SJCRH30 (cell line): ENCODE measurements around the gene TRAPPC2L. TPM values are rescaled to one million over a fixed set of nuclear protein-coding genes. Genes with fewer than 3 reads are reported as not detected.
A peak's percentile ranks its signal among the peaks of the same experiment; 100 is the strongest.
"Not testable (repeated sequence)": the region's sequence is repeated elsewhere in the genome, so short reads cannot be mapped to it uniquely, and the experiment has no call there.

Experiments
- DNase-seq, 2 experiments: peaks; one replicate each; pipeline ENCODE4 v3.0.0-alpha.2; 2015 to 2020
- H3K27ac ChIP-seq: fragments of 250-450 bp; sonication (Bioruptor Pico); 2 replicates; pipeline ENCODE4 v1.5.1; 2020; ENCODE audit warnings: mild to moderate bottlenecking, moderate library complexity
- H3K27me3 ChIP-seq: fragments of 250-450 bp; sonication (Bioruptor Pico); 2 replicates; pipeline ENCODE4 v1.5.1; 2020; ENCODE audit warnings: mild to moderate bottlenecking, moderate library complexity
- H3K36me3 ChIP-seq: fragments of 250-450 bp; sonication (Bioruptor Pico); 2 replicates; pipeline ENCODE4 v1.5.1; 2020; ENCODE audit warnings: mild to moderate bottlenecking, moderate library complexity
- H3K4me1 ChIP-seq: fragments of 250-450 bp; sonication (Bioruptor Pico); 2 replicates; pipeline ENCODE4 v1.5.1; 2020; ENCODE audit warnings: mild to moderate bottlenecking, moderate library complexity
- H3K4me3 ChIP-seq: fragments of 250-450 bp; sonication (Bioruptor Pico); 2 replicates; pipeline ENCODE4 v1.5.1; 2020; ENCODE audit warnings: mild to moderate bottlenecking, moderate library complexity
- H3K9me3 ChIP-seq: fragments of 250-450 bp; sonication (Bioruptor Pico); replicated peaks from 2 replicates; pipeline ENCODE4 v1.5.1; 2020; ENCODE audit warnings: mild to moderate bottlenecking, moderate library complexity
- total RNA-seq: library from RNA; depleted of rRNA; stranded (reverse); fragments of >200 nt; shearing (Covaris generic); gene quantifications from 2 replicates; pipeline ENCODE4 v1.2.3, GENCODE V29; 2014

The TRAPPC2L gene
- total RNA-seq, 1 experiment from 2014 or later: 34.3 TPM

DNA sequence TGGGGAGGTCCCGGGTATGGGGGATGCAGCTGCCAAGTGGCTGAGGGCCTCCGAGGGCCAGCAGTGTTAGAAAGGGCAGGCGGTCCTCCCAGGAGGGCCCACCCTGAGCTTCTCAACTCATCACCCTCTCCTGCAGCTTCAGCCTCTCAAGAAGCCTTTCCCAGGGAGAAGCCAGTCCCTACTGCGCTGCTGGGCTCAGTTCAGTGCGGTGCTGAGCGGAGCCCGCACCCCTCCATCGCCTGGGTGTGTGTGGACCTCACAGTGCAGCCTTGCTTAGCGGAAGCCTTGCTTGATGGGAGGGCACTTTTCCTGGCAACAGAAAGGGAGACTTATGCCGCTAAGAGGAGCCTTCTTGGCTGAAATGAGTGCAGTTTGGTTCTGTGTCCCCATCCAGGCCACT, 41.7 kb upstream of the TRAPPC2L start:
- H3K4me3 ChIP-seq: no peak overlapping the region
- H3K27me3 ChIP-seq: no peaks in the 10 kb centered on the region
- DNase-seq: no peak
- H3K36me3 ChIP-seq: no peaks in the 10 kb centered on the region
- H3K4me1 ChIP-seq: no peaks in the 10 kb centered on the region
- H3K9me3 ChIP-seq: no peaks in the 10 kb centered on the region
- H3K27ac ChIP-seq: no peak overlapping the region

DNA sequence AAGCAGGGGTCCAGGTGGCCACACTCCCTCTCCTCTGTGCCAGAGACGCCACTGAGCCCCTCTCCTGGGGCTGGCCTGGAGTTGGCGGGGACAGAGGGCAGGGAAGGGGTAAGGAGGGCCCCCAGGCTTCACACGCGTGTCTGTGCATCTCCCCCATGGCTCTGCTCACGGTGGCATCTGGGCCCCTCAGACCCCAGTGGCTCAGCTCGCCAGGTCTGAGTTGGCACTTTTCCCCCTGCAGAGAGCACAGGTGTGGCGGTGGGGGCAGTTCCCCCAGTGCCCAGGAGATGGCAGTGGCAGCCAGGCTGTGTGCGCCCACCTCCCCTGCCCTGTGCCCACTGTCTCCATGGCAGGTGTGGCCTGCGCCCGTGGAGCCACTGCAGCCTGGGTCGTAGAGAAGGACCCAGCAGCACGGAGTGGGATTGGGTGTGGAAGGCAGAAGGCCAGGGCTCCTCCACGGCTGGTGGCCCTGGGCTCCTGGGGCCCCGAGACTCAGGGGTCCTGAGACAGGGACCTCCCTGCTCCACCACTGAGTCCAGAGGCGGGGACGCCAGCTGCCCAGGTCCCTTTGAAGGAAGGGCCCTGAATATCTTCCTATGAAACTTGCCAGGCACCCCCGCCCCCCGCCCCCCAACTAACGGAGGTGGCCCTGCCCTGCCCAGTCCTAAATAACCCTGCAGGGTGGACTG, 40.9 kb upstream of the TRAPPC2L start:
- H3K27ac ChIP-seq: no peak overlapping the region

DNA sequence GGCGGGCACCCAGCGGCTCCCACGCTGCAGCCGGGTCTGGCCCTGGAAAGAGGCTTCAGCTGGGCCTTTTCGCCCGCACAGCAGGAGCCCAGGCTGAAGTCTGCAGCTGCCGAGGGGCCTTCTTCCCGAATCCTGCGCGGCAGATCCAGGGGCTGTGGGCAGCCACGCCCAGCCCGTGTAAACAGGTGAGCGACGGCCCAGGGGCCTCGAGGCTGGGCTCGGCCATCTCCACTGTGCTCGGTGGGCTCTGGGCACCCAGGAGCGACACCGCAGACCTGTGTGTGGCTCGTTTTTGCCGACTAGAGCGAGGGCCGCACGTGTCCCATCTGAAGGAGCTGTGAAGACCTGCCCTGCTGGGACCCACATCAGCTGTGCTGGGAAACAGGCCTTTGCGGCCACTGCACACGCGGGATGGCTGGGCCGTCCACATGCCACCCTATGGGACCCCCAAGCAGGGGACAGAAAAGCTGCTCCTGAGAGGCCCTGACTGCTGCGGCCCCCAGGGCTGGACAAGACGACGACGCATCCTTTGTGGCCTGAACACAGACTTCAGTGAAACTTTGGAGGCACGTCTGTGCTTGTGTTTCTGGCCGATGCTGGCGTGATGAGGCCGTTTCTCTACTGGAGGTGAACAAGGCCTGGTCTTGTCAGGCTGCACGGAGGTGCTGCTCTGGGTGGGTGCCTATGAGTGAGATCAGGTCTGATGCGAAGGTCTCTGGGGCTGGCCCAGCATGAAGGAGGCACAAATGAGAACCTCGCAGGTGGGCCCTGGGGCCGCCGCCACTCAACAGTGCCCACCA, 40.0 kb upstream of the TRAPPC2L start:
- H3K4me3 ChIP-seq: no peak overlapping the region
- H3K36me3 ChIP-seq: no peaks in the 10 kb centered on the region
- no peaks in the 10 kb centered on the region for H3K4me1 ChIP-seq
- no peaks in the 10 kb centered on the region for H3K9me3 ChIP-seq
- DNase-seq: no peak
- no peak overlapping the region for H3K27ac ChIP-seq
- no peaks in the 10 kb centered on the region for H3K27me3 ChIP-seq

More for the DNA sequence above, 40.9 kb upstream of the TRAPPC2L start:
- H3K36me3 ChIP-seq: no peaks in the 10 kb centered on the region
- H3K9me3 ChIP-seq: no peaks in the 10 kb centered on the region
- H3K4me1 ChIP-seq: no peaks in the 10 kb centered on the region
- H3K4me3 ChIP-seq: no peak overlapping the region
- DNase-seq: peak; percentile 47 to 67
- no peaks in the 10 kb centered on the region for H3K27me3 ChIP-seq

DNA sequence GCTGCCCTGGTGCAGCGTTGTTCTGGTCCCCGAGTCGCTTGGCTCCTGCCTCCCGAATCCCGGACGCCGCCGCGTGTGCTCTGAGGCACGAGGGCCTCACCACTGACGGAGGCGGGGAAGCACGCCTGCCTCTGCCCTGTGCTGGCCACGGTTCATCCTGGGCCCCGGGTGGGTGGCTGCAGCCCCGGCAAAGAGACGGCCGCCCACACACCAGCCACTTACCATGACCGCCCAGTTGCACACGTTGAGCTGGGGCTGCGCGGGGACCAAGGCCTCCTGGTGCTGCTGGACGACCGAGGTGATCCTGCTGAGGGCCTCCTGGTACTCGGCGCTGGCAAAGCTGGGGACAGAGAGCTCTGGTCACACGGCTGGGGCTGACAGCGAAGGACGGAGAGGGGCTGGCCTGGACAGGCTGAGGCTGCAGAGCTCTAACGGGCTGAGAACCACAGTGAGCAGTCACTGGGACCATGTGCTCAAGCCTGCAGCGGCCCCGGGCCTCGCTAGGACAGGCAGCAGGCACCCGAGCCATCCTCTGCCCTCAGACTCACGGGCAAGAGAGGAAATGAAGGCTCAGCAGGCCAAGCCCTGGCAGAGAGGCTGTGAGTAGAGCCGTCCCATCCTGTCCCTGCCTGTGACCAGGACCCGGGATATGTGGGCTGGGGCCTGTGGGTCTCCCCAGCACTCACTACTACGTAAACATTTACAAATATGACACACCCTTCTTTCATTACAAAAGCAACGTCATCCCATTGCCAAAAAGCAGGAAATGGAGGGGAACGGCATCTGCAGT, 38.9 kb upstream of the TRAPPC2L start:
- peak in 1 of 2 experiments; percentile 29 for DNase-seq
- no peak overlapping the region for H3K27ac ChIP-seq
- H3K27me3 ChIP-seq: no peaks in the 10 kb centered on the region
- no peak overlapping the region for H3K4me3 ChIP-seq
- H3K4me1 ChIP-seq: no peaks in the 10 kb centered on the region
- H3K36me3 ChIP-seq: no peaks in the 10 kb centered on the region
- H3K9me3 ChIP-seq: no peaks in the 10 kb centered on the region

DNA sequence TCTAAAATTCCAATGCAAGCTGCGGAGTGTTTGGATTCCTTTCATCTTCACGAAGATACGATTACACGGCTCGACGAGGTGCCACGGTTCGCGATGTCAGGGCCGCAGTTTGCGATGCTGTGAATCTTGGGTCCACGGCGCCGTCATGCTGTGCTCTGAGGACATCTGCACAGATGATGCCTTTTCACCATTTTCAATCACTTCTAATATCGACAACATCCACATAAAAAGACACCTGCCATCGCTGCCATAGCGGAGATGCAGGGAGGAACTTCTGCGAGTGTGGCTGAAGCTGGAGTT, 38.4 kb upstream of the TRAPPC2L start:
- no peaks in the 10 kb centered on the region for H3K36me3 ChIP-seq
- H3K4me3 ChIP-seq: no peak overlapping the region

DNA sequence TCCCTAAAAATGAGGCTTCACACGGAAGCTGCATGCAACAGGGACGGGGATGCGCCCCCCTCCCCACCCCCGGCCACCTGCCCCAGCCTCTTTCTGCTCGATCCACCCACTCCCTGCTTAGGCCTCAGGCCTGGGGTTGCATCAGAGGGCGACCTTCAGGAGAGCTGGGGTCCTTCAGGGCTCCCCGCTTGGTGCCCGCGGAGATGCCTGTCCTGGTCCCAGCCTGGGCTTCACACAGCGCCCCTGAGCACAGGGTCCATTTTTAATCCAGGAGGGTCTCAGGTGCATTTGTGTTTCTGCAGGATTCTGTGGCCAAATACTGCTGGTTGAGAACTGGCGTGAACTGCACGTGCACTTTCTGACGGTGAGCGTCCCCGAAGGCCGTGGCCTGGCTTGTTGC, 37.8 kb upstream of the TRAPPC2L start:
- Histone ChIP-seq H3K27ac (no peak overlapping the region), H3K27me3 (no peaks in the 10 kb centered on the region), H3K4me1 (no peaks in the 10 kb centered on the region), H3K36me3 (no peaks in the 10 kb centered on the region), H3K4me3 (no peak overlapping the region), H3K9me3 (no peaks in the 10 kb centered on the region)
- DNase-seq: no peak

More for the DNA sequence above, 38.4 kb upstream of the TRAPPC2L start:
- no peaks in the 10 kb centered on the region for H3K9me3 ChIP-seq
- DNase-seq: no peak
- H3K27me3 ChIP-seq: no peaks in the 10 kb centered on the region
- H3K4me1 ChIP-seq: no peaks in the 10 kb centered on the region
- H3K27ac ChIP-seq: no peak overlapping the region

DNA sequence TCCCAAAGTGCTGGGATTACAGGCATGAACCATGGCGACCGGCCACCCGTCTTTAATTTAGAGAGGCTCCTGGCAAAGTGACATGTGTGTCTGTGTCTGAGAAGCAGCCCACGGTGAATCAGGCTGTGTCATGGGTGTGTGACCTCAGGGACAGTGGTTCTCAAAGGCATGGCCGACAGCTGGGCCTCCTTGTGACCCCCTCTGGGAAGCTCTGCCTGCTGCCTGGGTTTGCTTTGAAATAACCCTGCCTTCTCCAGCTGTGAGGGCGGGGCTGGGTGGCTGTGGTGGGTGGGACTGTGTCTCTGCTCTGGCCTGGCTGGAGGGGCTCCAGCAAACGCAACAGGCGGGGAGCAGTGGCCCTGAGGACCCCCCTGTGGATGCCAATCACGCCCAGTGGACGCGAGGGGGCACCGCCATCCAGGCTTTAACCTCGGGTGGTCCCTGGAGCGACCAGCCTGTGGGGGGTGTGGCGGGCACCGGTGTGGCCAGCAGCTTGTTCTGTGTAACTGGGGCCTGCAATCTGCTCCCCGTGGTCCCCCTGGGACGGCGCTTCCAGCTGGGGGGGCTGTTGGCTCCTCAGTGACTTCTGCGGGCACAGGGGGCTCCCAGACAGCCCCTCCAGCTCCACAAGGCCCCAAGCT, 36.4 kb upstream of the TRAPPC2L start:
- Histone ChIP-seq H3K27ac (no peak overlapping the region), H3K4me1 (no peaks in the 10 kb centered on the region), H3K4me3 (no peak overlapping the region), H3K36me3 (no peaks in the 10 kb centered on the region), H3K27me3 (no peaks in the 10 kb centered on the region), H3K9me3 (no peaks in the 10 kb centered on the region)
- no peak for DNase-seq

DNA sequence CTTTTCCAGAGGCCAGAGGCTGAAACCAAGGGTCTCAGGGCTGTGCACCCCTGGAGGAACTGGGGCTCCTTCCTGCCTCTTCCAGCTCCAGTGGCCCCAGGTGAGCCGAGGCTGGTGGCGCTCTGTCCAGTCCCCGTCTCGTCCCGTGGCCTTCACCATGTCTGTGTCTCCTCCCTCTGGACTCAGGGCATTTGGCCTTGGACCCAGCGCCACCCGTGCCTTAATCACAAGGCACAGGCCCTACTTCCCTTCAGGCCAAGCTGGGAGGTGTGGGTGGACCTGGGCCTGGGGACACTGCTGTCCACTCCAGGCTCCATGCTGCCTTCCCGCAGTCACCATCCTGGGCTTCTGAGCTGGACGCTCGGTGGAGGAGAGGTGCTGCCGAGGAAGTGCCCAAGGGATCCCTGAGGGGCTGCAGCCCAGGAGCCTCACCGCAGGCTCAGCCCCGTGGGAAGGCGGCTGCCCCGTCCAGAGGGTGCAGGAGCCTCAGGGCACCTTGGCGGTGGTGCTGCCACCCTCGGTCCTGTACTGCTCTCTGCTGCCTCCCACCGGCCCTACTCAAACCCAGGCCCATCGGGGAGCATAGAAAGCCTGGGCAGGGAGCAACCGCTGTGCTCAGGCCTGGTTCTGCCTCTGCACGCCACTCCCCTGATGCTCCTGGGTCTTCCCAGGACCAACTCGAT, 35.6 kb upstream of the TRAPPC2L start:
- H3K36me3 ChIP-seq: no peaks in the 10 kb centered on the region
- H3K4me1 ChIP-seq: no peaks in the 10 kb centered on the region
- H3K9me3 ChIP-seq: no peaks in the 10 kb centered on the region
- no peak overlapping the region for H3K27ac ChIP-seq
- no peaks in the 10 kb centered on the region for H3K27me3 ChIP-seq
- DNase-seq: no peak
- H3K4me3 ChIP-seq: no peak overlapping the region

DNA sequence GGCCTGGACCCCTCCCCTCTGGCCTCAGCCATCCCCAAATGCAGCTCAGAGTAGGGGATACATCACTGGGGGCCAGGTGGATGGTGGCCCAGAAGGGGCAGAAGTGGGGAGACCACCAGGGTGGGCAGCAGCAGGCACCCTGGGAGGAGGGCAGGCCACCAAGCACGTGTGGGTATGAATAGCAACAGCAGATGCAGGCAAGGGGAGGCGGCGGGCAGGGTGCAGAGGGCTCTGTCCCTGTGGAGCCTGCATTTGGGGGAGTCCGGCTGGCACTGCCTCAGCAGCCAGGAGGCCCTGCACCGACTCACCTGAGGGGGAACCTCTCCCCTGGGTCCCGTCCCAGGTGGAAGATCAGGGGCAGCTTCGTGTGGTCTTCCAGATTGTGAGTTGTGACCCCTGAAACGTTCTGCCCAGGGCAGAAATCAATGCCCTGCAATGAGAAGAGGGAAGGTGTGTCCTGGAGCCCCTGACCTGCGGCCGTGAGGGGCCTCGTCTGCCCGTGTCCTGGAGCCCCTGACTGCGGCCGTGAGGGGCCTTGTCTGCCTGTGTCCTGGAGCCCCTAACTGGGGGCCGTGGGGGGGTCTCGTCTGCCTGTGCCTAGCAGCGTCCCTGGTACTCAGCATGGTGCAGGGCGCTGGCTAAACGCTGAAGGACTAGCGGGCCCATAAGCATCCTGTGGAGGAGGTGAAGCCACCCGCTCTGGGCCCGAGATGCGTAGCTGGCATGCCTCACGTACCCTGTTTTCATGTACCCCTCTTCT, 34.5 kb upstream of the TRAPPC2L start:
- Histone ChIP-seq H3K4me3 (no peak overlapping the region), H3K27ac (no peak overlapping the region), H3K9me3 (no peaks in the 10 kb centered on the region), H3K27me3 (no peaks in the 10 kb centered on the region), H3K4me1 (no peaks in the 10 kb centered on the region), H3K36me3 (no peaks in the 10 kb centered on the region)
- no peak for DNase-seq

DNA sequence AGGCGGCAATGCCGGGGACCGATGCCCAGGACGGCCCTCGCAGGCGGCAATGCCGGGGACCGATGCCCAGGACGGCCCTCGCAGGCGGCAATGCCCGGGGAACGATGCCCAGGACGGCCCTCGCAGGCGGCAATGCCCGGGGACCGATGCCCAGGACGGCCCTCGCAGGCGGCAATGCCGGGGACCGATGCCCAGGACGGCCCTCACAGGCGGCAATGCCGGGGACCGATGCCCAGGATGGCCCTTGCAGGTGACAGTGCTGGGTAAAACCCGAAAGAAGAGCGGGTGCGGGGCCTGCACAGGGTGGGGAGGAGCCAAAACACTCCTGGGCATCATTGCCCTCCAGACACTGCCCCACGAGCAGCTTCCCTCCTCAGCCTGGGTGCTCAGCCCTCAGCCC, 33.3 kb upstream of the TRAPPC2L start:
- H3K4me1 ChIP-seq, H3K9me3 ChIP-seq, H3K36me3 ChIP-seq, DNase-seq, H3K27ac ChIP-seq, H3K4me3 ChIP-seq, H3K27me3 ChIP-seq: not testable (repeated sequence)

DNA sequence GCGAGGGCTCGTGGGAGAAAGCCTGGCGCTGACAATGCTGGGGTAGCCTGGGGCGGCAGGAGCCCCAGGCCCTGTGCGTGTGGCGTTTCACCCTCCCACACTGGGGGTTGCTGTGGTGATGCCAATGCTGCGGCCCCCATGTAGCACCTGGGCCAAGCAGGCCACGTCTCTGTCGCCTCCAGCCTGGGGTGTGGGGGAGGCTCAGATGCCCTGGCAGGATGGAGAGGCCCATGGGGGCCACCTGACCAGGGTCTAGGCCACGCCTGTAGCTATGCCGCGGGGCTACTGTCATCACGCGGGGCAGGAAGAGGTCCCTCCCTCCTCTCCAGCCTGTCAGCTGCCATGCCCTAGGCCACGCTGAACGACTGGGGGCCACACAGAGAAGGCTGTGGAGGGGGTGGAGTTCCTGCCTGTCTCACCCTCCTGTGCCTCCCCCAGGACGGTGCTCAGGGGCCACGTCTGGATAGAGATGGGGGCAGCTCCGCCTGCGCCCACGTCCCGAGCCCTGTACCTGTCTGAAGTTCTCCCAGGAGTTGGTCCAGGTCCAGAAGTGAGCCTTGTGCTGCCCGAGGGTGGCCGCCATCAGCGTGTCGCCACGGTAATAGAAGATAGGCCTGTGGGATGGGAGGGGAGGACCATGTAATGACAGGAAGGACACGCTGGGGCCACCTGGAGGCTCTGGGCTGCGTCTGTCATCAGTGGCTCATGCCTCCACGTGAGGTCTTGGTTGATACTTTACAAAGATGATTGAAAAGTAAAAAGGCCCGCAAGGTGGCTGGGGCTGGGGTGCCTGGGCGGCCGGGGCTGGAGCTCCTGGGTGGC, 32.5 kb upstream of the TRAPPC2L start:
- Histone ChIP-seq H3K4me3 (no peak overlapping the region), H3K36me3 (no peaks in the 10 kb centered on the region), H3K4me1 (no peaks in the 10 kb centered on the region), H3K27ac (no peak overlapping the region), H3K9me3 (no peaks in the 10 kb centered on the region), H3K27me3 (no peaks in the 10 kb centered on the region)
- DNase-seq: no peak

DNA sequence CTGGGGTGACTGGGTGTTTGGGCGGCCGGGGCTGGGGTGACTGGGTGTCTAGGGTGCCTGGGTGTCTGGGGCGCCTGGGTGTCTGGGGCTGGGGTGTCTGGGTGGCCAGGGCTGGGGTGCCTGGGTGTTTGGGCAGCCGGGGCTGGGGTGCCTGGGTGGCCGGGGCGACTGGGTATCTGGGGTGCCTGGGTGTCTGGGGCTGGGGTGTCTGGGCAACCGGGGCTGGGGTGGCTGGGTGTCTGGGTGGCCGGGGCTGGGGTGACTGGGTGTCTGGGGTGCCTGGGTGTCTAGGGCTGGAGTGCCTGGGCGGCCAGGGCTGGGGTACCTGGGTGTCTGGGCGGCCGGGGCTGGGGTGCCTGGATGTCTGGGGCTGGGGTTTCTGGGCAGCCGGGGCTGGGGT, 31.8 kb upstream of the TRAPPC2L start:
- Histone ChIP-seq H3K4me1 (no peaks in the 10 kb centered on the region), H3K27me3 (no peaks in the 10 kb centered on the region), H3K4me3 (no peak overlapping the region), H3K27ac (no peak overlapping the region), H3K9me3 (no peaks in the 10 kb centered on the region), H3K36me3 (no peaks in the 10 kb centered on the region)
- DNase-seq: no peak

DNA sequence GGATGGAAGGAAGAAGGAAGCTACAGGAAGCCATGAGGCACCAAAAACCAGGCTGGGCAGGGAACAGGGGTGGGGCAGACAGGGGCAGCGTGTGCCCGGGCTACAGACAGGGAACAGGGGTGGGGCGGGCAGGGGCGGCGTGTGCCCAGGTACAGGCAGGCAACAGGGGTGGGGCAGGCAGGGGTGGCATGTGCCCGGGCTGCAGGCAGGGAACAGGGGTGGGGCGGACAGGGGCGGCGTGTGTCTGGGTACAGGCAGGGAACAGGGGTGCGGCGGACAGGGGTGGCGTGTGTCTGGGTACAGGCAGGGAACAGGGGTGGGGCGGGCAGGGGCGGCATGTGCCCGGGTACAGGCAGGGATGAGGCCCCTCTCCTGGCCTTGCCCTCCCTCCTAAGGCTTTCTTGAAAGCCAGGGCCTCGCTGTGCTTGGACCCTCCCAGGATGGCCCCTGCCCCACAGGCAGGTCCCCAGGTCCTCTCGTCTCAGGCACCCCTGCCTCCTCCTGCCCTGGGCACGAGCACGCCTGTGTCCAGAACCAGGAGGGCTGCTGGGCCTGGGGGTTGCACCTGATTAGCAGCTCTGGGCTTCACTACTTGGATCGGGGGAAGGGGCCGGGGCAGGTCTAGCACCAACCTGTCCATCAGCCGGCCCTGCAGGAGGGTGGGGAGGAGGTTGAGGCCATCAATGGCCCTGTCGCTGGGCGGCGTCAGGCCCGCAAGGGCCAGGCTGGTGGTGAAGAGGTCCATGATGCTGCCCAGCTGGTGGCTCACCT, 30.7 kb upstream of the TRAPPC2L start:
- no peak overlapping the region for H3K4me3 ChIP-seq
- no peak overlapping the region for H3K27ac ChIP-seq
- no peaks in the 10 kb centered on the region for H3K27me3 ChIP-seq
- DNase-seq: no peak
- no peaks in the 10 kb centered on the region for H3K9me3 ChIP-seq
- no peaks in the 10 kb centered on the region for H3K4me1 ChIP-seq
- no peaks in the 10 kb centered on the region for H3K36me3 ChIP-seq
